NCI-H2227 (cell line): ENCODE results near the gene SLC25A28.
"Not testable (repeated sequence)": the region's sequence is repeated elsewhere in the genome, so short reads cannot be mapped to it uniquely, and the experiment has no call there.

ENCODE experiments used
- DNase-seq: peaks from one replicate; lab custom pipeline; 2025; ENCODE audit not compliant: unreplicated experiment; lab: John Stamatoyannopoulos, UW

SLC25A28 gene

GRCh38 chr10:99629625-99629978, 9.4 kb upstream of the SLC25A28 start:
- no peak for DNase-seq

- DNase-seq: no peak
Measured at GRCh38 chr10:99628923-99629624, 8.8 kb upstream of the SLC25A28 start.

GRCh38 chr10:99625124-99625523, 4.9 kb upstream of the SLC25A28 start:
- DNase-seq: not testable (repeated sequence)

GRCh38 chr10:99623919-99624318, 3.7 kb upstream of the SLC25A28 start:
- no peak for DNase-seq

- no peak for DNase-seq
Measured at GRCh38 chr10:99621454-99622251, 1.4 kb upstream of the SLC25A28 start.

- peak; percentile 83 for DNase-seq
Measured at GRCh38 chr10:99620711-99621453, 643 bp upstream of the SLC25A28 start.

- peak; percentile 7 for DNase-seq
Measured at GRCh38 chr10:99619090-99619800, 994 bp downstream of the SLC25A28 start.

GRCh38 chr10:99617696-99618095, 2.5 kb downstream of the SLC25A28 start:
- DNase-seq: no peak

- DNase-seq: no peak
Measured at GRCh38 chr10:99615426-99615825, 4.8 kb downstream of the SLC25A28 start.

GRCh38 chr10:99612167-99612831, 7.9 kb downstream of the SLC25A28 start:
- DNase-seq: peak; percentile 68

- DNase-seq: no peak
Measured at GRCh38 chr10:99611326-99611725, 8.9 kb downstream of the SLC25A28 start.

GRCh38 chr10:99610221-99610620, 10.0 kb downstream of the SLC25A28 start:
- DNase-seq: no peak

- no peak for DNase-seq
Measured at GRCh38 chr10:99609186-99609585, 11.1 kb downstream of the SLC25A28 start.

- DNase-seq: no peak
Measured at GRCh38 chr10:99605351-99605750, 14.9 kb downstream of the SLC25A28 start.

GRCh38 chr10:99604862-99605261, 15.4 kb downstream of the SLC25A28 start:
- DNase-seq: no peak

- no peak for DNase-seq
Measured at GRCh38 chr10:99598781-99599509, 21.3 kb downstream of the SLC25A28 start.

GRCh38 chr10:99598011-99598410, 22.2 kb downstream of the SLC25A28 start:
- DNase-seq: no peak

- not testable (repeated sequence) for DNase-seq
Measured at GRCh38 chr10:99596708-99597107, 23.5 kb downstream of the SLC25A28 start.

- DNase-seq: no peak
Measured at GRCh38 chr10:99595770-99596465, 24.3 kb downstream of the SLC25A28 start.
